Testis (tissue), 3 donors: ENCODE data around the gene MMP25. TPM values are rescaled to one million over a fixed set of nuclear protein-coding genes. Genes with fewer than 3 reads are reported as not detected.
"Not testable (repeated sequence)": the region's sequence is repeated elsewhere in the genome, so short reads cannot be mapped to it uniquely, and the experiment has no call there.

Experiments
- DNase-seq: peaks from one replicate; pipeline ENCODE4 v3.0.0-alpha.2; 2019
- H3K27ac ChIP-seq, 2 donors: fragments of 200-600 bp; sonication (generic); one replicate each; pipeline ENCODE4 v1.5.1; 2019
- H3K27me3 ChIP-seq: fragments of 200-600 bp; sonication (generic); one replicate; pipeline ENCODE4 v1.5.1; 2019
- H3K36me3 ChIP-seq: fragments of 200-600 bp; sonication (generic); one replicate; pipeline ENCODE4 v1.5.1; 2017; ENCODE audit warnings: low read depth; ENCODE audit errors: missing control alignments
- H3K4me1 ChIP-seq: fragments of 200-600 bp; sonication (generic); one replicate; pipeline ENCODE4 v1.5.1; 2019
- H3K4me3 ChIP-seq, 2 donors: fragments of 200-600 bp; sonication (generic); one replicate each; pipeline ENCODE4 v1.5.1; 2017 to 2019
- H3K9me3 ChIP-seq: fragments of 200-600 bp; sonication (generic); one replicate; pipeline ENCODE4 v1.5.1; 2017
- POLR2A ChIP-seq: fragments of 450-650 bp; IDR thresholded peaks from one replicate; pipeline ENCODE4 v1.6.1; 2017; ENCODE audit warnings: antibody characterized with exemption, mild to moderate bottlenecking, moderate library complexity
- WGBS, 2 donors: methylation state at CpG; one replicate each; pipeline ENCODE4 v1.1.5; 2018; 5-methylcytosine and 5-hydroxymethylcytosine counted together
- intact Hi-C: fragments of 100-400 bp; cut with DNase I; formaldehyde crosslinking; loops from one replicate; pipeline ENCODE4 v1.15.1; 2023; ENCODE audit warnings: low total_unique reads
- polyA plus RNA-seq: library from polyadenylated mRNA; stranded (reverse); fragments of 350-450 nt; fragmentation: Illumina TruSeq; extraction: RNeasy Lipid Tissue Mini Kit (QIAGEN cat#74804); gene quantifications from one replicate; pipeline ENCODE4 v1.2.3, GENCODE V29; 2014; ENCODE audit warnings: low read depth, low replicate concordance; ENCODE audit not compliant: insufficient read depth
- total RNA-seq, 2 donors: library from RNA; depleted of rRNA; stranded (reverse); fragments of >200 nt; gene quantifications; one replicate each; pipeline ENCODE4 v1.2.3, GENCODE V29; 2016
- TF ChIP-seq, protein P1 (sequence below), 3 experiments: fragments of 450-650 bp in 2 of 3; fragments of 200-600 bp in 1 of 3; sonication (generic) in 1 of 3; IDR thresholded peaks; one replicate each; pipeline ENCODE4 v1.5.1; 2016 to 2019; ENCODE audit warnings: antibody characterized with exemption in 3 of 3, mild to moderate bottlenecking in 2 of 3, moderate library complexity in 1 of 3

Gene MMP25
- total and polyA plus RNA-seq, 3 donors from 2014 or later, result 0.53 to 1.5 (median 0.62) TPM

DNA sequence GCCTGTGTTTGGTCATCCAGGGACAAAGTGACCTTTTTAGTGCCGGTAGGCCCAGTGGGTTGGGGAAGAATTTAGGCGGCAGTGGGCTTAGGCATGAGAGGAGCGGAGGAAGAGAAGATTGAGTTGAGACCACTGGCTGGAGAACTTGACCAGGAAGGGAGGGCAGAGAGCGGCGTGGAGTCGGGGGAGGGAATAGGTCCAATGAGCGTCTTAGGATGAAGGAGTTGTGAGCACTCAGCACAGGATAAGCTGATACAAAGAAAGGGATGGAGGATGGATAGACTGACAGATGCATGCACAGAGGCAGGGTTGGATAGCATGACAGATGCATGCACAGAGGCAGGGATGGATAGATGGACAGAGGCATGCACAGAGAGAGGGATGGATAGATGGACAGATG lies 27.1 kb downstream of the MMP25 start:
- WGBS, 2 donors, result 90 to 97% methylated on average over 7 of the region's 7 CpGs
- intact Hi-C loops, result no loop called here

DNA sequence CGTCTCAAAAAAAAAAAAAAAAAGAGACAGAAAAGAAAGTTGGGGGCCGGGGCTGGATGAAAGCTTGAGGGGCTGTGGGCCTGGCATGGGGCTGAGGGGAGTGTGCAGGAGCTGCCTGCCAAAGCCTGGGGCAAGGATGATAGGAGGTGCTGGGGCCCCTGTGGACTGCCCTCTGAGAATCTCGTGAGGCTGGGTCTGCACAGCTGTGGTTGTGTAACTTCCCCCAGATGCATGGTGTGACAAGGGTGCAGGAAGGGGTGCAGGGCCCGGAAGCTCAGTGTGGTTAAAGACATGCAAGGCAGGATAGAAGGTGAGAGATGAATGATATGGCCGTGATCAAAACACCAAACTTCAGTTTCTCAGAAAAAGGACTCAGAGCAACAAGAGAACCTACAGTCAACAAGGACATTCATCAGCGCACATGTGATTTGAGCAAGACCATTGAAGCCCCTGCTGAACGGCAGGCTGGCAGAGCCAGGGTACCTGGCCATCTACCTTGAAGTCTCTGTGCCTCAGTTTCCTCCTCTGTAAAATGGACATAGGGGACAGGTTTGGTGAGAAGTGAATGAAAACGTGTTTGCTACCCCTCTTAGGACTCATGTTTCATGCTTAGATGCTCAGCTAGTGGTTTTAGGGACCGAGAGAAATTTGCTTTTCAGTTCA lies 28.6 kb downstream of the MMP25 start:
- peaks cover 5% of the 10 kb centered on the region for H3K4me1 ChIP-seq
- H3K27ac ChIP-seq, result peak overlapping the region in 1 of 2 donors; percentile 25
- no peak overlapping the region for H3K4me3 ChIP-seq
- no peaks in the 10 kb centered on the region for H3K36me3 ChIP-seq
- TF ChIP-seq, protein P1, sequence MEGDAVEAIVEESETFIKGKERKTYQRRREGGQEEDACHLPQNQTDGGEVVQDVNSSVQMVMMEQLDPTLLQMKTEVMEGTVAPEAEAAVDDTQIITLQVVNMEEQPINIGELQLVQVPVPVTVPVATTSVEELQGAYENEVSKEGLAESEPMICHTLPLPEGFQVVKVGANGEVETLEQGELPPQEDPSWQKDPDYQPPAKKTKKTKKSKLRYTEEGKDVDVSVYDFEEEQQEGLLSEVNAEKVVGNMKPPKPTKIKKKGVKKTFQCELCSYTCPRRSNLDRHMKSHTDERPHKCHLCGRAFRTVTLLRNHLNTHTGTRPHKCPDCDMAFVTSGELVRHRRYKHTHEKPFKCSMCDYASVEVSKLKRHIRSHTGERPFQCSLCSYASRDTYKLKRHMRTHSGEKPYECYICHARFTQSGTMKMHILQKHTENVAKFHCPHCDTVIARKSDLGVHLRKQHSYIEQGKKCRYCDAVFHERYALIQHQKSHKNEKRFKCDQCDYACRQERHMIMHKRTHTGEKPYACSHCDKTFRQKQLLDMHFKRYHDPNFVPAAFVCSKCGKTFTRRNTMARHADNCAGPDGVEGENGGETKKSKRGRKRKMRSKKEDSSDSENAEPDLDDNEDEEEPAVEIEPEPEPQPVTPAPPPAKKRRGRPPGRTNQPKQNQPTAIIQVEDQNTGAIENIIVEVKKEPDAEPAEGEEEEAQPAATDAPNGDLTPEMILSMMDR (IDR thresholded peaks at IDR 0.05), result no peak
- no peak for TF ChIP-seq POLR2A
- intact Hi-C loops, result no loop called here
- 63 to 71% methylated on average over 9 of the region's 9 CpGs for WGBS, 2 donors
- DNase-seq, result no peak
- no peaks in the 10 kb centered on the region for H3K27me3 ChIP-seq
- no peaks in the 10 kb centered on the region for H3K9me3 ChIP-seq

More for the DNA sequence above, 27.1 kb downstream of the MMP25 start:
- no peaks in the 10 kb centered on the region for H3K9me3 ChIP-seq
- TF ChIP-seq POLR2A, result no peak
- TF ChIP-seq, protein P1 (IDR thresholded peaks at IDR 0.05), result no peak
- no peak overlapping the region for H3K27ac ChIP-seq
- peaks cover 5% of the 10 kb centered on the region for H3K4me1 ChIP-seq
- no peak overlapping the region for H3K4me3 ChIP-seq
- H3K36me3 ChIP-seq, result no peaks in the 10 kb centered on the region
- no peak for DNase-seq
- no peaks in the 10 kb centered on the region for H3K27me3 ChIP-seq

DNA sequence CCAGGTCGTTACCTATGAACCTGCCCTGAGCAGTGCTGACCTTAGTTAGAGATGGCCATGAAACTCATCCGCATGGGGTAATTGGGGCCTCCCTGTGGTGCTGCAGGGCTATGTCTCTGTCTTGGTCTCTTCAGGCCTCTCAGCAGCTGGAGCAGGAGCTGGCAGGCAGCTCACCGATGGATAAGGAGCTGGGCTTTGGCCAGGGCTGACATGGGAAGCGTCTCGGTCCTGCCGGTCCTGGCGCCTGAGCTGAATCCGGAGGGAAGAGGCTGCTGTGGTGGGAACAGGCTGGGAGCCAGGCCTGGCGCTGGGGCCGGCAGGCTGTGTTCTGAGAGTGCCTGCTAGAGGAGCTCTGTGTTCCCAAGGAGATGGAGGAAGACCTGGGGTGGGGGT lies 29.2 kb downstream of the MMP25 start:
- TF ChIP-seq, protein P1 (IDR thresholded peaks at IDR 0.05), result no peak
- TF ChIP-seq POLR2A, result no peak
- DNase-seq, result peak; percentile 87
- intact Hi-C loops, result no loop called here
- Histone ChIP-seq H3K27me3 (no peaks in the 10 kb centered on the region), H3K4me3 (no peak overlapping the region), H3K9me3 (no peaks in the 10 kb centered on the region), H3K4me1 (peaks cover 5% of the 10 kb centered on the region), H3K36me3 (no peaks in the 10 kb centered on the region), H3K27ac (peak overlapping the region in 1 of 2 donors; percentile 25)
- WGBS, 2 donors, result 29 to 42% methylated on average over 4 to 10 of the region's 10 CpGs

DNA sequence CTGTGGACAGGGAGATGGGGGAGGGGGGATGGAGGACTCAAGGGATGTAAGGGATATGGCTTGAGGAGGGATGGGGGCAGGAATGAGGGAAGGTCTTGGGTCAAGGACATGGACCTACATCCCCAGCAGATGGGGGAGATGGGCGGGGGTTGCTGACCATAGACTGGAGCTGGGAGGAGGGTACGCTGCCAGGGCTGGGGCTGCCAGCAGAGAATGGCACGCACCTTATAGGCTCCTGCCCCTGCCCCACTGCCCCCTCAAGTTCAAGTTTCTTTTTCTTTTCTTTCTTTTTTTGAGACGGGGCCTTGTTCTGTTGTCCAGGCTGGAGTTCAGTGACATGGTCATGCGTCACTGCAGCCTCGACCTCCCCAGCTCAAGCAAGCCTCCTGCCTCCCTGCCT lies 29.6 kb downstream of the MMP25 start:
- H3K4me1 ChIP-seq, H3K4me3 ChIP-seq, H3K27ac ChIP-seq, H3K36me3 ChIP-seq, DNase-seq, H3K27me3 ChIP-seq, intact Hi-C loops, H3K9me3 ChIP-seq: not testable (repeated sequence)
- WGBS, 2 donors, result 72 to 76% methylated on average over 6 of the region's 6 CpGs

DNA sequence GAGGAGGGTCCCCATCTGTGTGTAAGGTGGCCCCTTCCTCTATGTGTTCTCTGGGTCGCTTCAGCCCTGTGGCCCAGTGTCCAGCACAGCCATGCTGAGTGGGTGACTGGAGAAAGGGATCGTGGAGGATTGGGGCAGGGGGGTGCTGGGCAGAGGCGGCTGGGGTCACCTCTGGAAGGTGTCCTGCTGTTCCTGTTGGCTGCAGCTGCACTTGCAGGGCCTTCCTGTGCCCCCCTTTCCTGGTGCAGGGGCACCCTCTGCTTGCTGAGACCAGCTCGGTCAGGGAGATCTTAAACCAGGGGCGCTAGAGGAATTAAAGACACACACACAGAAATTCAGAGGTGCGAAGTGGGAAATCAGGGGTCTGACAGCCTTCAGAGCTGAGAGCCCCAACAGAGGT lies 30.2 kb downstream of the MMP25 start:
- WGBS, 2 donors, result 69 to 80% methylated on average over 3 to 6 of the region's 6 CpGs
- Histone ChIP-seq H3K4me1 (peaks cover 5% of the 10 kb centered on the region), H3K27me3 (no peaks in the 10 kb centered on the region), H3K4me3 (no peak overlapping the region), H3K27ac (no peak overlapping the region), H3K9me3 (no peaks in the 10 kb centered on the region), H3K36me3 (no peaks in the 10 kb centered on the region)
- no peak for TF ChIP-seq POLR2A
- TF ChIP-seq, protein P1 (IDR thresholded peaks at IDR 0.05), result no peak
- DNase-seq, result no peak
- intact Hi-C loops, result no loop called here
